ENCODE measurements around the gene MAML2.

DNA sequence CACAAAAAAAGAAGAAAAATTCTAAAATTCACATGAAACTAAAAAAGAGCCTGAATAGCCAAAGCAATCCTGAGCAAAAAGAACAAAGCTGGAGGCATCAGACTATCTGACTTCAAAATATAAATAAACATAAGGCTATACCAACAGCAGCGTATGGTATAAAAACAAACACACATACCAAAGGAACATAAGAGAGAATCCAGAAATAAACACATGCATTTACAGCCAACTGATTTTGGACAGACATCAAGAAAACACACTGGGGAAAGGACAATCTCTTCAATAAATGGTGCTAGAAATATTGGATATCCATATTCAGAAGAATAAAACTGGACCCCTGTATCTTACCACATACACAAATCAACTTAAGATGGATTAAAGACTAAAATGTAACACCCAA, 416.3 kb downstream of the MAML2 start:
- no peak for TF ChIP-seq ZFX (IDR thresholded peaks at IDR 0.05; ENCODE audit: borderline replicate concordance)
- TF ChIP-seq, protein P1, sequence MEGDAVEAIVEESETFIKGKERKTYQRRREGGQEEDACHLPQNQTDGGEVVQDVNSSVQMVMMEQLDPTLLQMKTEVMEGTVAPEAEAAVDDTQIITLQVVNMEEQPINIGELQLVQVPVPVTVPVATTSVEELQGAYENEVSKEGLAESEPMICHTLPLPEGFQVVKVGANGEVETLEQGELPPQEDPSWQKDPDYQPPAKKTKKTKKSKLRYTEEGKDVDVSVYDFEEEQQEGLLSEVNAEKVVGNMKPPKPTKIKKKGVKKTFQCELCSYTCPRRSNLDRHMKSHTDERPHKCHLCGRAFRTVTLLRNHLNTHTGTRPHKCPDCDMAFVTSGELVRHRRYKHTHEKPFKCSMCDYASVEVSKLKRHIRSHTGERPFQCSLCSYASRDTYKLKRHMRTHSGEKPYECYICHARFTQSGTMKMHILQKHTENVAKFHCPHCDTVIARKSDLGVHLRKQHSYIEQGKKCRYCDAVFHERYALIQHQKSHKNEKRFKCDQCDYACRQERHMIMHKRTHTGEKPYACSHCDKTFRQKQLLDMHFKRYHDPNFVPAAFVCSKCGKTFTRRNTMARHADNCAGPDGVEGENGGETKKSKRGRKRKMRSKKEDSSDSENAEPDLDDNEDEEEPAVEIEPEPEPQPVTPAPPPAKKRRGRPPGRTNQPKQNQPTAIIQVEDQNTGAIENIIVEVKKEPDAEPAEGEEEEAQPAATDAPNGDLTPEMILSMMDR (IDR thresholded peaks at IDR 0.05), result no peak

Data from 22Rv1 (cell line).